HG03196 (cell line): Measurements from ENCODE around the gene GBP3.
"Not testable (repeated sequence)": the region's sequence is repeated elsewhere in the genome, so short reads cannot be mapped to it uniquely, and the experiment has no call there.

ENCODE experiments used
- ATAC-seq: cut with Tn5 transposase; IDR thresholded peaks from one replicate; pipeline ENCODE4 v1.9.1; 2021; ENCODE audit not compliant: unreplicated experiment

GBP3 gene, protein sequence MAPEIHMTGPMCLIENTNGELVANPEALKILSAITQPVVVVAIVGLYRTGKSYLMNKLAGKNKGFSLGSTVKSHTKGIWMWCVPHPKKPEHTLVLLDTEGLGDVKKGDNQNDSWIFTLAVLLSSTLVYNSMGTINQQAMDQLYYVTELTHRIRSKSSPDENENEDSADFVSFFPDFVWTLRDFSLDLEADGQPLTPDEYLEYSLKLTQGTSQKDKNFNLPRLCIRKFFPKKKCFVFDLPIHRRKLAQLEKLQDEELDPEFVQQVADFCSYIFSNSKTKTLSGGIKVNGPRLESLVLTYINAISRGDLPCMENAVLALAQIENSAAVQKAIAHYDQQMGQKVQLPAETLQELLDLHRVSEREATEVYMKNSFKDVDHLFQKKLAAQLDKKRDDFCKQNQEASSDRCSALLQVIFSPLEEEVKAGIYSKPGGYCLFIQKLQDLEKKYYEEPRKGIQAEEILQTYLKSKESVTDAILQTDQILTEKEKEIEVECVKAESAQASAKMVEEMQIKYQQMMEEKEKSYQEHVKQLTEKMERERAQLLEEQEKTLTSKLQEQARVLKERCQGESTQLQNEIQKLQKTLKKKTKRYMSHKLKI

GRCh38 chr1:89022167-89022959, at the start of gene GBP3:
GBP3 (minus strand) TSS chr1:89022866; CDS start chr1:89020721, 2,145 bp downstream.
- ATAC-seq: peak; percentile 79

GRCh38 chr1:89070509-89070908, 47.8 kb upstream of the GBP3 start:
- no peak for ATAC-seq

GRCh38 chr1:89069951-89070350, 47.3 kb upstream of the GBP3 start:
- ATAC-seq: no peak

GRCh38 chr1:89068291-89068690, 45.6 kb upstream of the GBP3 start:
- ATAC-seq: no peak

- ATAC-seq: peak; percentile 57
These were observed 42.6 kb upstream of the GBP3 start, which contains the start of gene GBP1 for GRCh38 chr1:89065079-89065868. GBP1 (minus strand) TSS chr1:89065208; CDS start chr1:89063234, 1,974 bp downstream.

DNA sequence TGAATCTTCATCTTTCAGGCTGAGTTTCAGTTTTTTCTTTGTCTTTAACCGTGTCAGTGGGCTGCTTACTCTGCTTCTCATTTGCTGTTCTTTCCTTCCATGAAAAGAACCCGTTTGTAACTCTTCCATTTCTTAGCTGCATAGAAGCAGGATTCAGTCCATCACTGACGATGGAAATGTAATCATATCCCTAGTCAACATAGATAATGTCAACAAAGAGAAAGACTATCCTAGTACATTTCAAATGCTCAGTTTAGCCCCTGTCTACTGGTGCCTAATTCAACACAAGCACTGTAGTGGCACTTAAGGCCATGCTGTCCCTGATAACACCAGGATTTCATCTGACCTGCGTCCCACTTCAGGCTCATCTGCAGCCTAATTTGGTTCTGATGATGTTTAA, 42.0 kb upstream of the GBP3 start:
- peak; percentile 52 for ATAC-seq

GRCh38 chr1:89063094-89063493, 40.4 kb upstream of the GBP3 start:
- ATAC-seq: no peak

DNA sequence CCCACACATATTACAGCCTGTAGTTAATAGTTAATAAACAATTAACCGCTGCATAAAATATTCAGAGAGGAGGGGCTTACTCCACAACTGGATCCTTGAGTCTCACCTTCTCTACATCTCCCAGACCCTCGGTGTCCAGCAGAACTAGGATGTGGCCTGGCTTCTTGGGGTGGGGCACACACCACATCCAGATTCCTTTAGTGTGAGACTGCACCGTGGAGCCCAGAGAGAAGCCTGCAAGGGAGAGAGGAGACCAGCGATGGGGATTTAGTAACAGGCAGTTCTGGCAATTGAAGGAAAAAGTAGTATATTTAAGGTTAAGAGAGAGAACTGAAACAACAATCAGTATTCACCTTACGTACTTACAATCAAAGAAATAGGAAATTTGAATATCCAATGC, 37.4 kb upstream of the GBP3 start:
- ATAC-seq: no peak

- ATAC-seq: no peak
These were observed 29.3 kb upstream of the GBP3 start for GRCh38 chr1:89051955-89052312.

- no peak for ATAC-seq
These were observed 28.8 kb upstream of the GBP3 start for GRCh38 chr1:89051300-89051954.

DNA sequence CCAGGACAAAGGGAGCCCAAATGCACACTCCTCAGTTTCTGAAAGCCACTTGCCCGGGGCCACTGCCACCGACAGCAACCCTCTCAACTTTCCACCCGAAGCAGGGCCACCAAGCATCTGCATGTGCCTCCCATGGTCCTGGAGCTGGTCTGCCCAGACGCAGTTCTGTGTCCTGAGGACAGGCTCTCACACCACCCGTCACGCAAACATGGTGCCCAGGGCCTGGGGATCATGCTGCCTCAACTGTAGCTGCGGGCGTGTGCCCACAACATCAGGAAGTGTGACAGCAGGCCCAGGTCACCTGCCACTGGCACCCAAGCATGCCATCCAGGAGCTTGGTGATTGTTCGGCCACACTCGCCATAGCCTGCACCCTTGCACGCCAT, 28.0 kb upstream of the GBP3 start:
- ATAC-seq: no peak

GRCh38 chr1:89049901-89050648, 27.4 kb upstream of the GBP3 start:
- ATAC-seq: not testable (repeated sequence)

GRCh38 chr1:89049187-89049586, 26.5 kb upstream of the GBP3 start:
- not testable (repeated sequence) for ATAC-seq

- no peak for ATAC-seq
These were observed 25.1 kb upstream of the GBP3 start for GRCh38 chr1:89047734-89048133.

DNA sequence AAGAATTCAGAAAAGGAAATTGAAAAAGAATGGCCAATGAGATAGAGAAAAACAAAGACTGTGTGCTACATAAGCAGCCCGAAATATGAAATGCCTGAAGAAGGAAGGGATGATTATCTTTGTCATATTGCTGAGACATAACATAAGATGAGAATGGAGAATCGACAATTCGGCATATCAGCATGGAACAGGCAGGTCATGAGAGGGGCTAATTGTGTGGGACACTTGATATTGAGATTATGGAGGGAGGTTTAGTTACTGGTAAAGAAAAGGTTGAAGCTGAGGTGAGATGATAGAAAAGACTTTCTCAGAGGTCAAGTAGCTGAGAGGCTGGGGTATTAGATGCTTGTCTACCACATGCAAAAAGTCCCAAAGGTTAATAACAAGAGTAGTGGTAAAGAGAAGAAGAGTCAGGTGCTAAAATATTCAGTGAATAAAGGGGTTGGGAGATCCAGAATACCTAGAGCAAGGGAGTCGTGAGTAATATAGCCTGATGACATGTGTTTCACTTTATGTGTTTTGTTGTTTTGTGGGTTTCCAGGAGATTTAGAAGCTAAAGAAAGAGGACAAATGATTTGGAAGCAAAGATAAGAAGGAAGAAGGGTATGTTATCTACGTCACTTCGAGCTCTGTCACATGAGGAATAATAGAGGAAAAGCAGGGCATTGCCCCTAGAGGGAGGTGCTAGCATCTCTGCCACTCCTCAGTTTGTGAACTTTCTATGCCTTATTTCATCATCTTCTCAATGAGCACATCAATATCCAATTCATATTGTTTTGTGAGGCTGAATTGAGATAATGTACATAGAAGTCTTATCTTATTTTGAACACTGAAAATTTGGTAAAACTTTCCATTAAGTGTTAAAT, 23.9 kb upstream of the GBP3 start:
- ATAC-seq: not testable (repeated sequence)

- ATAC-seq: no peak
These were observed 22.5 kb upstream of the GBP3 start for GRCh38 chr1:89044970-89045721.

GRCh38 chr1:89043940-89044339, 21.3 kb upstream of the GBP3 start:
- ATAC-seq: no peak

- ATAC-seq: no peak
These were observed 19.8 kb upstream of the GBP3 start for GRCh38 chr1:89042491-89042890.
